Stimulated activated CD4-positive, alpha-beta T cell treated with anti-CD3 and anti-CD28 coated beads, Interleukin-15, amount 100 ng/mL, for 24 hours (primary cell): ENCODE results near the gene LETMD1.
"Not testable (repeated sequence)": the region's sequence is repeated elsewhere in the genome, so short reads cannot be mapped to it uniquely, and the experiment has no call there.

Experiments
- DNase-seq: peaks from one replicate; pipeline ENCODE4 v3.0.0-alpha.2; 2020

Gene LETMD1

GRCh38 chr12:51027342-51027835 lies 20.7 kb upstream of the LETMD1 start:
- DNase-seq = no peak

GRCh38 chr12:51028126-51028812 lies 19.9 kb upstream of the LETMD1 start:
- DNase-seq = peak; percentile 44

GRCh38 chr12:51028813-51029150 lies 19.3 kb upstream of the LETMD1 start:
- DNase-seq = no peak

- no peak for DNase-seq
Observed at GRCh38 chr12:51033048-51033447, 15.1 kb upstream of the LETMD1 start.

- DNase-seq = no peak
Observed at GRCh38 chr12:51033457-51034089, 14.6 kb upstream of the LETMD1 start.

- no peak for DNase-seq
Observed at GRCh38 chr12:51036279-51036678, 11.8 kb upstream of the LETMD1 start.

GRCh38 chr12:51048661-51049251 lies 629 bp downstream of the LETMD1 start:
- DNase-seq = no peak

GRCh38 chr12:51049525-51049924 lies 1.4 kb downstream of the LETMD1 start:
- no peak for DNase-seq

GRCh38 chr12:51051787-51052186 lies 3.7 kb downstream of the LETMD1 start:
- DNase-seq = no peak

- no peak for DNase-seq
Observed at GRCh38 chr12:51055060-51055459, 6.9 kb downstream of the LETMD1 start.

GRCh38 chr12:51056242-51056641 lies 8.1 kb downstream of the LETMD1 start:
- no peak for DNase-seq

- DNase-seq = no peak
Observed at GRCh38 chr12:51059086-51059485, 11.0 kb downstream of the LETMD1 start.

- DNase-seq = no peak
Observed at GRCh38 chr12:51062631-51063397, 14.7 kb downstream of the LETMD1 start.

- DNase-seq = no peak
Observed at GRCh38 chr12:51065530-51065929, 17.4 kb downstream of the LETMD1 start.

GRCh38 chr12:51067229-51067628 lies 19.1 kb downstream of the LETMD1 start:
- DNase-seq = no peak

GRCh38 chr12:51067771-51068170 lies 19.6 kb downstream of the LETMD1 start:
- DNase-seq = no peak

GRCh38 chr12:51070004-51070403 lies 21.9 kb downstream of the LETMD1 start:
- no peak for DNase-seq

- no peak for DNase-seq
Observed at GRCh38 chr12:51071663-51072062, 23.5 kb downstream of the LETMD1 start.

GRCh38 chr12:51075390-51075789 lies 27.3 kb downstream of the LETMD1 start:
- no peak for DNase-seq

GRCh38 chr12:51076236-51076930 lies 28.3 kb downstream of the LETMD1 start:
- DNase-seq = peak; percentile 54

- DNase-seq = no peak
Observed at GRCh38 chr12:51077930-51078329, 29.8 kb downstream of the LETMD1 start.

- not testable (repeated sequence) for DNase-seq
Observed at GRCh38 chr12:51078346-51078745, 30.2 kb downstream of the LETMD1 start.

- not testable (repeated sequence) for DNase-seq
Observed at GRCh38 chr12:51078866-51079265, 30.7 kb downstream of the LETMD1 start.
